Karpas-422 (cell line): ENCODE measurements around the gene BANP. TPM values are rescaled to one million over a fixed set of nuclear protein-coding genes. Genes with fewer than 3 reads are reported as not detected.
"Not testable (repeated sequence)": the region's sequence is repeated elsewhere in the genome, so short reads cannot be mapped to it uniquely, and the experiment has no call there.

Experiments
- DNase-seq: peaks from one replicate; pipeline ENCODE4 v3.0.0-alpha.2; 2015
- H2AFZ ChIP-seq: fragments of 200-600 bp; sonication (generic); 2 replicates; pipeline ENCODE4 v1.6.1; 2014; ENCODE audit warnings: antibody characterized with exemption, low read length, mixed read lengths
- H3K27ac ChIP-seq: fragments of 200-600 bp; sonication (generic); 2 replicates; pipeline ENCODE4 v1.5.1; 2014; ENCODE audit warnings: mild to moderate bottlenecking, low read length, moderate library complexity
- H3K27me3 ChIP-seq: fragments of 200-600 bp; sonication (generic); 2 replicates; pipeline ENCODE4 v1.6.1; 2014; ENCODE audit warnings: low read length, mixed read lengths
- H3K36me3 ChIP-seq: fragments of 200-600 bp; sonication (generic); 2 replicates; pipeline ENCODE4 v1.6.1; 2014; ENCODE audit warnings: low read length, mixed read lengths; ENCODE audit not compliant: insufficient read depth
- H3K4me1 ChIP-seq: fragments of 200-600 bp; sonication (generic); 2 replicates; pipeline ENCODE4 v1.6.1; 2014; ENCODE audit warnings: mild to moderate bottlenecking, low read length, mixed read lengths
- H3K4me2 ChIP-seq: fragments of 200-600 bp; sonication (generic); 2 replicates; pipeline ENCODE4 v1.6.1; 2014; ENCODE audit warnings: low read length, low read depth, mild to moderate bottlenecking; ENCODE audit not compliant: poor library complexity, severe bottlenecking
- H3K4me3 ChIP-seq: fragments of 200-600 bp; sonication (generic); 2 replicates; pipeline ENCODE4 v1.5.1; 2014; ENCODE audit warnings: mild to moderate bottlenecking, antibody characterized with exemption, low read length, mixed read lengths
- H3K79me2 ChIP-seq: fragments of 200-600 bp; sonication (generic); 2 replicates; pipeline ENCODE4 v1.6.1; 2014; ENCODE audit warnings: mild to moderate bottlenecking, low read length, mixed read lengths
- H3K9ac ChIP-seq: fragments of 200-600 bp; sonication (generic); 2 replicates; pipeline ENCODE4 v1.6.0; 2014; ENCODE audit warnings: low read length
- H3K9me2 ChIP-seq: fragments of 200-600 bp; sonication (generic), shearing (Covaris generic); replicated peaks from 2 replicates; pipeline ENCODE4 v1.6.0; 2014; ENCODE audit warnings: mild to moderate bottlenecking, low read length, moderate library complexity; ENCODE audit not compliant: insufficient read depth
- H3K9me3 ChIP-seq: fragments of 300-700, 200-600 bp; sonication (generic); 2 replicates; pipeline ENCODE4 v1.6.1; 2014; ENCODE audit warnings: low read length, mixed read lengths
- H4K20me1 ChIP-seq: fragments of 200-600 bp; sonication (generic); 2 replicates; pipeline ENCODE4 v1.6.1; 2014; ENCODE audit warnings: mild to moderate bottlenecking, antibody characterized with exemption, low read length, low read depth; ENCODE audit not compliant: insufficient read depth
- total RNA-seq: library from RNA; depleted of rRNA; stranded (reverse); fragments of >200 nt; shearing (Covaris generic); gene quantifications from 2 replicates; pipeline ENCODE4 v1.2.3, GENCODE V29; 2014; ENCODE audit warnings: low replicate concordance

BANP gene
- total RNA-seq, 1 experiment from 2014 or later, result 36.5 TPM

DNA sequence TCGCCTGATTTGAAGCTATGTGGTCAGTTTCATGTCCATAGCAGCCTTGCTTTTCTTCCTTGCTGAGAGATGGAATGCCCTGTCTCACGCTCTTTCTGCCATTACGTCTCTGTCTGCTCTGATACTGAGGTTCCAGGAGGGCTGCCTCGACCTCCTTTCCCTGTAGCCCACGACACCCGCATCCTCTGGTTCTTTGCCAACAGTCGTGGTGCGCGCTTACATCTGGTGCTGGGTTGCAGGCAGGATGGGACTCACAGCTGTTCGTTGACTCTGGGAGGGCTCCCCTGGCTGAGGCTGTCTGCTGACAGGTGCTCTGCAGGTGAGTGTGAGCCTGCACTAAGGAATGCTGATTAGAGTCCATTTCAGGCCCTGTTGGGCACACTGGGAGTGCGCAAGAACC is 90.3 kb downstream of the BANP start:
- not testable (repeated sequence) for H3K9ac ChIP-seq, H3K36me3 ChIP-seq, H3K9me3 ChIP-seq, H3K27me3 ChIP-seq, H3K79me2 ChIP-seq, H3K4me3 ChIP-seq, H2AFZ ChIP-seq, H3K9me2 ChIP-seq, H4K20me1 ChIP-seq, H3K4me2 ChIP-seq, DNase-seq, H3K27ac ChIP-seq
- peaks cover 24% of the 10 kb centered on the region for H3K4me1 ChIP-seq

- H3K36me3 ChIP-seq, H3K4me2 ChIP-seq, H3K9ac ChIP-seq, H4K20me1 ChIP-seq, H3K27me3 ChIP-seq, H3K9me2 ChIP-seq, H3K79me2 ChIP-seq, H3K9me3 ChIP-seq, H2AFZ ChIP-seq, H3K27ac ChIP-seq, H3K4me3 ChIP-seq, DNase-seq: not testable (repeated sequence)
- H3K4me1 ChIP-seq, result peaks cover 24% of the 10 kb centered on the region
These were observed 90.8 kb downstream of the BANP start for GRCh38 chr16:88041986-88042562.

DNA sequence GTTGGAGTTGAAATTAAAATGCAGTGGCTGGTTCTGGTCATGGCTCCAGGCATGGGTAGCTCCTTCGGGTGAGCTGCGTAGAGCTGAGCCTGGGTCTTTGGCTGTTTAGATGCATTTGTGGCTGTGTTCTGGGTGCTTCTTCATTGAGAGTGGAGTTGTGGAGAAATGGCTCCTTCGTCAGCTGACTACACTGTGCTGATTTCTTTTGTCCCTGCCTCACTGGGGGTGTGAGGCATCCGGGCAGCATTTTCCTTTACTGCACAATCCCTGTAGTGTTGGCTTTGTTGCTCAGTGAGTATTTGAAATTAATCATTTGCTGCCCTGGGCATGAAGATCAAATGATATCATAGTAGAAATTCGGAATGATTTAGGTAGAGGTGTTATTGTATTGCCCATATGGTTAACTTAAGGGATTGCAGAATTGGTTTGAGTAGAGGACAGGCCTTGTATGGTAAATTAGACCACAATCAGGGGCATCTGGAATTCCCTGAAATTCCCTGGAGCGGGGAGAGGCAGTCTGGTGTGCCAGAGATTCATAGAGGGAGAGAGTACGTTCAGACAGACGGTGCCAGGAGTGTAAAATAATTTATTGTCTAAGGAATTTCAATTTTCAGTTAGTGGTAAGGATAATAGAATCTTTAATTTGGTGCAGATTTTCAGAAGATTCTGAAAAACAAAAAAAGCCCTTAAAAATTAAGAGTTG is 92.1 kb downstream of the BANP start:
- H3K4me1 ChIP-seq, result peaks cover 24% of the 10 kb centered on the region

DNA sequence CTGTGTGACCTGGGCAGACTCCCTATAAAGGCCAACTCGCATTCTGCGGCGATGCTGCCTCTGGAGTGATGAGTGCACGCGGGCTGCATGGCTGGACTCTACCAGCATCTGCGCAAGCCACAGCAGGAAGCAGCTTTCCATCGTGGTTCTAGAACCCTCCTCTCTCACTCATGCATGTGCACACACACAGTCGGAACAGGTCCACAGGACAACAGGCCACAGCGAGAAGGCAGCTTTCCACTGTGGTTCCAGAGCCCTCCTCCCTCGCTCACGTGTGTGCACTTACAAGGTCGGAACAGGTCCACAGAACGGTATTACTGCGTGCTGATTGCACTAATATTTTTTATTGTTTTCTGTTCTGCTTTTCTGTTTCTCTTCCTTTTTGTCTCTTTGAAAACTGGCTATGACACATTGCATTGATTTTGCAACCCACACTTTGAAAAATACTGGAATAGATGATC is 92.9 kb downstream of the BANP start:
- not testable (repeated sequence) for H3K9me2 ChIP-seq, H3K36me3 ChIP-seq, H4K20me1 ChIP-seq, H3K9ac ChIP-seq, H3K9me3 ChIP-seq, H2AFZ ChIP-seq, H3K4me3 ChIP-seq, H3K79me2 ChIP-seq, H3K27me3 ChIP-seq
- H3K4me1 ChIP-seq, result peaks cover 24% of the 10 kb centered on the region
- DNase-seq, result peak; percentile 63
- H3K4me2 ChIP-seq, result peak overlapping the region; percentile 38
- H3K27ac ChIP-seq, result peak overlapping the region; percentile 58; the same call in 1 of the 2 replicates

More for the DNA sequence above, 92.1 kb downstream of the BANP start:
- not testable (repeated sequence) for H3K9me2 ChIP-seq, H4K20me1 ChIP-seq, H3K79me2 ChIP-seq, H3K9ac ChIP-seq, H3K4me3 ChIP-seq, H3K9me3 ChIP-seq, DNase-seq, H3K36me3 ChIP-seq, H3K27me3 ChIP-seq, H3K4me2 ChIP-seq, H2AFZ ChIP-seq
- H3K27ac ChIP-seq, result peak overlapping the region; percentile 26; the same call in 1 of the 2 replicates

DNA sequence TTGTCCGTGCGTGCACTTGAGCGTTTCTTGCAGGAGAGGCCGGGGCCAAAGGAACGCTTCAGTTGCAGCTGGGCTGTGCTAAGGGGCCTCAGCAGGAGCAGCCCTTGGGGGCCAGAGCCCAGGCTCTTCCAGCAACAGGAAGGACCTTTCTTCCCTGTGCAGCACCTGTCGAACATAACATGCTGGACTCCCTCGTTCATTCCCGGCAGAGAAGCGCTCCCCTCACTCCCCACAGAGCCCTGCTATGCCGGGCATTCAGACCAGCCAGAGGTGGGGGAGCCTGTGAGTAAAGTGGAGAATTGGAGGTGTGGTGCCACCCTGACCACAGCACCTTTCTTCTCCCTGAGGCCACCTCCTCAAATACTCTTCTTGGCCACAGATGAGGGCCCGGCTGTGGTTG is 94.1 kb downstream of the BANP start:
- not testable (repeated sequence) for H3K27ac ChIP-seq, H3K27me3 ChIP-seq, H3K4me3 ChIP-seq, H3K9ac ChIP-seq, H4K20me1 ChIP-seq, H3K36me3 ChIP-seq, H3K9me2 ChIP-seq, H3K9me3 ChIP-seq, DNase-seq, H2AFZ ChIP-seq, H3K79me2 ChIP-seq
- Histone ChIP-seq H3K4me1 (peaks cover 24% of the 10 kb centered on the region), H3K4me2 (peak overlapping the region; percentile 28)

- H3K9ac ChIP-seq, result peak overlapping the region; percentile 26; the same call in 1 of the 2 replicates
- H3K27me3 ChIP-seq, result no peaks in the 10 kb centered on the region
- H2AFZ ChIP-seq, result peak overlapping the region; percentile 37; the same call in 1 of the 2 replicates
- no peaks in the 10 kb centered on the region for H3K79me2 ChIP-seq
- peak; percentile 71 for DNase-seq
- H3K9me3 ChIP-seq, result no peaks in the 10 kb centered on the region
- H3K4me1 ChIP-seq, result peaks cover 24% of the 10 kb centered on the region
- no peaks in the 10 kb centered on the region; the same call in 1 of the 2 replicates for H3K36me3 ChIP-seq
- H3K4me2 ChIP-seq, result peak overlapping the region; percentile 28
- H3K9me2 ChIP-seq, result no peaks in the 10 kb centered on the region
- H3K27ac ChIP-seq, result no peak overlapping the region
- H4K20me1 ChIP-seq, result no peaks in the 10 kb centered on the region
- no peak overlapping the region for H3K4me3 ChIP-seq
These were observed 94.6 kb downstream of the BANP start for GRCh38 chr16:88045820-88046303.

GRCh38 chr16:88047462-88047861 is 96.2 kb downstream of the BANP start:
- Histone ChIP-seq H4K20me1 (no peaks in the 10 kb centered on the region), H3K27ac (no peak overlapping the region), H3K27me3 (no peaks in the 10 kb centered on the region), H3K4me3 (no peak overlapping the region), H3K36me3 (peaks cover 7% of the 10 kb centered on the region; the same call in 1 of the 2 replicates), H3K9me3 (no peaks in the 10 kb centered on the region), H3K4me1 (peaks cover 24% of the 10 kb centered on the region), H2AFZ (no peak overlapping the region), H3K9me2 (no peaks in the 10 kb centered on the region), H3K4me2 (no peak overlapping the region), H3K9ac (no peak overlapping the region), H3K79me2 (no peaks in the 10 kb centered on the region)
- no peak for DNase-seq

DNA sequence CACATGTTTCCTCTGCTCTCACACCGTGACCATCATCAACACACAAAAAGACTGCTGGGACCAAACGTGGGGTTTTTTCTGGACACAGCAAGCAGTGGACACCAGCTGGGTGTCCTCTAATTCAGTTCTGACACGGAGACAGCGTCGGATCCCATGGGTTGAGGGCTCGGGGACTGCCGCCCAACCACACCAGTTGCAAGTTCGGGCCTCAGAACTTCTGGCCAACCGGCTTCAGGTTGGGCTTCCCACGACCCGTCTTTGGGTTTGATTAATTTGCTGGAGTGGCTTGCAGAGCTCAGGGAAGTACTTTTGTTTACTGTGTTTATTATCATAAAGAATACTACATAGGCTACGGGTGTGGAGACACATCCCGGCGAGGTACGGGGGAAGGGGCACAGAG is 97.8 kb downstream of the BANP start:
- no peaks in the 10 kb centered on the region for H3K9me2 ChIP-seq
- no peaks in the 10 kb centered on the region for H3K79me2 ChIP-seq
- H4K20me1 ChIP-seq, result no peaks in the 10 kb centered on the region
- H3K4me1 ChIP-seq, result peaks cover 18% of the 10 kb centered on the region
- no peak overlapping the region for H3K9ac ChIP-seq
- no peaks in the 10 kb centered on the region for H3K9me3 ChIP-seq
- H3K36me3 ChIP-seq, result peaks cover 10% of the 10 kb centered on the region; the same call in 1 of the 2 replicates
- H3K27me3 ChIP-seq, result no peaks in the 10 kb centered on the region
- DNase-seq, result no peak
- H2AFZ ChIP-seq, result no peak overlapping the region
- H3K4me3 ChIP-seq, result no peak overlapping the region
- no peak overlapping the region for H3K4me2 ChIP-seq
- H3K27ac ChIP-seq, result no peak overlapping the region
